ENCODE data around the gene CNN1. TPM values are rescaled to one million over a fixed set of nuclear protein-coding genes. Genes with fewer than 3 reads are reported as not detected.
"Not testable (repeated sequence)": the region's sequence is repeated elsewhere in the genome, so short reads cannot be mapped to it uniquely, and the experiment has no call there.

The CNN1 gene
- total RNA-seq, 2 donors from 2014 or later: 10.9 to 15.2 TPM

GRCh38 chr19:11558881-11559828 is 20.5 kb downstream of the CNN1 start, which contains the start of gene ELOF1:
Gene ELOF1, minus strand, starts transcription at chr19:11559230. Its CDS starts 4,883 bp downstream, at chr19:11554347.
- 2 to 4% methylated on average over 23 to 57 of the region's 57 CpGs for WGBS, 2 donors
- intact Hi-C loops (cut with DNase I): no loop called here
- Histone ChIP-seq H3K9me3 (no peaks in the 10 kb centered on the region), H3K27ac (peak within 1 kb of the TSS; percentile 65 to 89 (median 80)), H3K4me3 (peak within 1 kb of the TSS; percentile 53 to 75), H3K27me3 (no peaks in the 10 kb centered on the region), H3K4me1 (peaks cover 33% of the 10 kb centered on the region), H3K36me3 (replicated peaks in 1 of 2; ENCODE audit: insufficient read depth in 1 of 2, low read depth in 2 of 2) (peaks cover 0 to 4% of the 10 kb centered on the region in 2 donors)
- DNase-seq (peak; percentile 97 to 99 (median 99)), ATAC-seq (peak; percentile 99)
- TF ChIP-seq CTCF (IDR thresholded peaks at IDR 0.05) (peak in 3 of 7 experiments; percentile 14 to 40 (median 24)), POLR2A (IDR thresholded peaks at IDR 0.05) (peak; percentile 73 to 97 (median 96))

- ATAC-seq (no peak), DNase-seq (peak; percentile 44 to 69 (median 54))
- WGBS, 2 donors: 14 to 18% methylated on average over 9 of the region's 9 CpGs
- Histone ChIP-seq H3K9me3 (no peaks in the 10 kb centered on the region), H3K27me3 (no peaks in the 10 kb centered on the region), H3K4me1 (peaks cover 33% of the 10 kb centered on the region), H3K27ac (no peak overlapping the region), H3K4me3 (no peak overlapping the region), H3K36me3 (replicated peaks in 1 of 2; ENCODE audit: insufficient read depth in 1 of 2, low read depth in 2 of 2) (no peaks in the 10 kb centered on the region)
- TF ChIP-seq CTCF (IDR thresholded peaks at IDR 0.05) (peak; percentile 33 to 72 (median 57)), POLR2A (IDR thresholded peaks at IDR 0.05) (no peak)
- intact Hi-C loops (cut with DNase I): no loop called here
Measured at GRCh38 chr19:11560404-11561051, 21.9 kb downstream of the CNN1 start.

GRCh38 chr19:11563532-11563931 is 24.9 kb downstream of the CNN1 start:
- Histone ChIP-seq H3K27ac (no peak overlapping the region), H3K36me3 (replicated peaks in 1 of 2; ENCODE audit: insufficient read depth in 1 of 2, low read depth in 2 of 2) (no peaks in the 10 kb centered on the region), H3K9me3 (no peaks in the 10 kb centered on the region), H3K4me1 (peaks cover 13% of the 10 kb centered on the region), H3K4me3 (no peak overlapping the region), H3K27me3 (no peaks in the 10 kb centered on the region)
- WGBS, 2 donors: 80 to 87% methylated on average over 8 of the region's 8 CpGs
- DNase-seq (no peak), ATAC-seq (no peak)
- TF ChIP-seq CTCF (IDR thresholded peaks at IDR 0.05) (no peak), POLR2A (IDR thresholded peaks at IDR 0.05) (no peak)
- intact Hi-C loops (cut with DNase I): no loop called here

- H3K36me3 ChIP-seq (replicated peaks in 1 of 2; ENCODE audit: insufficient read depth in 1 of 2, low read depth in 2 of 2); ATAC-seq; H3K9me3 ChIP-seq; H3K4me3 ChIP-seq; H3K27me3 ChIP-seq; DNase-seq; H3K27ac ChIP-seq; intact Hi-C loops (cut with DNase I): not testable (repeated sequence)
- WGBS, 2 donors: 95 to 97% methylated on average over 6 of the region's 6 CpGs
- peaks cover 12% of the 10 kb centered on the region for H3K4me1 ChIP-seq
Measured at GRCh38 chr19:11564082-11564807, 25.6 kb downstream of the CNN1 start.

GRCh38 chr19:11565649-11565980 is 27.0 kb downstream of the CNN1 start:
- H3K27ac ChIP-seq; H3K36me3 ChIP-seq (replicated peaks in 1 of 2; ENCODE audit: insufficient read depth in 1 of 2, low read depth in 2 of 2); ATAC-seq; H3K4me1 ChIP-seq; H3K27me3 ChIP-seq; H3K9me3 ChIP-seq; DNase-seq; intact Hi-C loops (cut with DNase I); H3K4me3 ChIP-seq: not testable (repeated sequence)
- WGBS, 2 donors: 88 to 89% methylated on average over 5 of the region's 5 CpGs

Measured in body of pancreas (tissue), 4 donors.